Nephron (organoid): ENCODE results near the gene ECHDC1.

Experiments used
- H3K27ac Mint-ChIP-seq, 3 experiments: 2 replicates each; pipeline ENCODE4 v1.8.0; 2020; ENCODE audit warnings: mixed read lengths in 3 of 3, mild to moderate bottlenecking in 2 of 3, moderate library complexity in 1 of 3
- H3K27me3 Mint-ChIP-seq: 2 replicates; pipeline ENCODE4 v1.8.0; 2021; ENCODE audit warnings: low read depth, mild to moderate bottlenecking, moderate library complexity, mixed read lengths
- H3K36me3 Mint-ChIP-seq: 2 replicates; pipeline ENCODE4 v1.8.0; 2020; ENCODE audit warnings: low read depth, mixed read lengths
- H3K4me1 Mint-ChIP-seq: 2 replicates; pipeline ENCODE4 v1.8.0; 2020; ENCODE audit warnings: mixed read lengths
- H3K4me3 Mint-ChIP-seq, 3 experiments: 2 replicates each; pipeline ENCODE4 v1.8.0; 2020; ENCODE audit warnings: mild to moderate bottlenecking in 3 of 3, mixed read lengths in 3 of 3, moderate library complexity in 2 of 3
- H3K9me3 Mint-ChIP-seq: 2 replicates; pipeline ENCODE4 v1.8.0; 2020; ENCODE audit warnings: mixed read lengths
- CTCF ChIP-seq, 3 experiments: fragments of 200-600 bp; sonication (generic); IDR thresholded peaks; one replicate each; pipeline ENCODE4 v1.5.0; 2021; ENCODE audit warnings: antibody characterized with exemption in 3 of 3; ENCODE audit not compliant: unreplicated experiment in 3 of 3

Gene ECHDC1

GRCh38 chr6:127298475-127298874 lies 44.9 kb downstream of the ECHDC1 start:
- no peaks in the 10 kb centered on the region for H3K9me3 Mint-ChIP-seq
- H3K27ac Mint-ChIP-seq: no peak overlapping the region
- TF ChIP-seq CTCF (IDR thresholded peaks at IDR 0.05; ENCODE audit: unreplicated experiment in 3 of 3): no peak
- no peaks in the 10 kb centered on the region for H3K27me3 Mint-ChIP-seq
- no peak overlapping the region for H3K4me3 Mint-ChIP-seq
- peaks cover 12% of the 10 kb centered on the region for H3K4me1 Mint-ChIP-seq
- H3K36me3 Mint-ChIP-seq: peaks cover 25% of the 10 kb centered on the region

DNA sequence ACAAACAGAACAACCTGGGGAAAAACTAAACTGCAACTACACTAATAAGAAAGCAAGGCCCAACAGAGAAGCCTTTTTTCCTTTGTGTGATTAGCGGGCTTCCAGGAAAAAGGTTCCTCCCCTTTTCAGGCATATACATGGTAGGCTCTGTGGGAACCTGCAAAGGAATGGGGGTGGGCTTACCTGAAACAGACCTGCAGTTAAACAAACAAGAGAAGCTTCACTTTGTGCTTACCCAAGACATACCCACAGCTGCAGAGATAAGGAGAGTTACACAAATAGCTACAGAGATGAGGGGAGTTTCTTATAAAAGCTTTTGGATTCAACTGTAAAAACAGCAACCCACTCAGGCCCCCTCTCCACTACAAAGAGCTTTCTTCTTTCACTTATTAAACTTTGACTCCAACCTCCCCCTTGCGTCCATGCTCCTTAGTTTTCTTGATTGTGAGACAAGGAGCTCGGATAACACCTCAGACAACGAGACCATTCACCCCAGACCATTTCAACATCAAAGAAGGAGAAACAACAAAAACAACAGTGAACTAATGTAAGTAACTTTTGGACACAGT lies 45.8 kb downstream of the ECHDC1 start:
- no peak overlapping the region for H3K4me3 Mint-ChIP-seq
- no peak for TF ChIP-seq CTCF (IDR thresholded peaks at IDR 0.05; ENCODE audit: unreplicated experiment in 3 of 3)
- peaks cover 25% of the 10 kb centered on the region for H3K36me3 Mint-ChIP-seq
- no peaks in the 10 kb centered on the region for H3K9me3 Mint-ChIP-seq
- H3K27ac Mint-ChIP-seq: peak overlapping the region; percentile 36 to 49 (median 49)
- no peaks in the 10 kb centered on the region for H3K27me3 Mint-ChIP-seq
- H3K4me1 Mint-ChIP-seq: peaks cover 12% of the 10 kb centered on the region

DNA sequence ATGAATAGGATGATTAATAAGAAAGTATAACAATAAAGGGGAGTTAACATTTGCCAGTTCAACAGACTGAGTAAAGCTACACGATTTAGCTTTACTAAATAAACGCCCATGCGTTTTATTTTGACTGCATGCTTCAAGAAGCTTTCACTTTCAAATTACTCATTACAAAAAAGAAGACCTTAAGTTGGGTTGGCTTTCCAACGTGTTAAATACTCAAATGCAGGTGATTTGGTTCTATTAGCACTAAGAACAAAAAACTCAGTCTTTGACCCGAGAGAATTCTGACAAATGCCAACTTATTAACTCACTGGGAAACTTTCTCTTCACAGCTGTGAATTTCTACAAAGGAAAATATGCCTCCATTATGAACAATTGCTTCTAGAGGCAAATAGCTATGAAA lies 51.9 kb downstream of the ECHDC1 start:
- Mint-ChIP-seq H3K27me3 (no peaks in the 10 kb centered on the region), H3K27ac (peak overlapping the region in 2 of 3 experiments; percentile 39 to 44), H3K9me3 (no peaks in the 10 kb centered on the region), H3K4me3 (no peak overlapping the region), H3K36me3 (peaks cover 43% of the 10 kb centered on the region), H3K4me1 (peaks cover 15% of the 10 kb centered on the region)
- no peak for TF ChIP-seq CTCF (IDR thresholded peaks at IDR 0.05; ENCODE audit: unreplicated experiment in 3 of 3)

DNA sequence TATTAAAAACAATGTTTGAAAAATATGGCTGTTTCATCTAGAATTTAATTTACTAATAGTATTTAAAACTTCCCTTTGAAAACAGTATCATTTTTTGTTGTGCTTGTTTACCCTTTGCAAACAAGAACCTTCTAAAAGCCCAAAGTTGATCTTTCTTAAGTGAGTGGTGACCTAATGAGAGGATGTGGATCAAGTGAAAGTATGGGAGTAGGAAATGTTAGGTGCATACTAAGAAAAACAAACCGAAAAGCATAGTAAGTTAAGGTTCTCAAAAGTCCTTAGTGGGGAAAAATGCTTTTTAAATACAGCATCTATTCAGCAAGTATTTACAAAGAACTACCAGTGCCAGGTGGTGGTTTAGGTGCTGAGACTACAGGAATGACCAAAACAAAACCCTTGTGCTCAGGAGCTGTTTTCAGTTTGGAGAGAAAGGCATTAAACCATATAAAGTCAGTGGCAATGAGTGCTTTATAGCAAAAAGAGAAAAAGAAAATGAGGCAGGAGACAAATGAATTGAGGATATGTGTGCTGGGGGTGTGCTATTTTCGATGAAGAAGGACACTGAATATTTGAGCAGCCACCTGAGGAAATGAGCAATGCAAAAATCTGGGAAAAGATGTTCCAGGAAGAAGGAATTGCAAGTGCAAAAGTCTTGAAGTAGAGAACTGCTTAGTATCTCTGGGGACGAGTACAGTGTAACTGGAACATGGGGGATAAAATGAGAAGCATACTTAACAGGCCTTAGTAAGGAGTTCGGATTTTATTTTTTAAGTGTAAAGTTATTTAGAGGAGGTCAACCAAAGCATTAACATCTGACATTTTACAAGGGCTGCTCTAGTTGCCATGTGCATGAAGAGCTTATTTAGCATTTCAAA lies 52.8 kb downstream of the ECHDC1 start:
- TF ChIP-seq CTCF (IDR thresholded peaks at IDR 0.05; ENCODE audit: unreplicated experiment in 3 of 3): no peak
- Mint-ChIP-seq H3K36me3 (peaks cover 51% of the 10 kb centered on the region), H3K4me1 (peaks cover 15% of the 10 kb centered on the region), H3K27ac (peak overlapping the region; percentile 30 to 44 (median 39)), H3K4me3 (no peak overlapping the region), H3K27me3 (no peaks in the 10 kb centered on the region), H3K9me3 (no peaks in the 10 kb centered on the region)

- Mint-ChIP-seq H3K36me3 (peaks cover 54% of the 10 kb centered on the region), H3K27me3 (no peaks in the 10 kb centered on the region), H3K4me3 (no peak overlapping the region), H3K9me3 (no peaks in the 10 kb centered on the region), H3K4me1 (peaks cover 15% of the 10 kb centered on the region), H3K27ac (peak overlapping the region in 1 of 3 experiments; percentile 39)
- no peak for TF ChIP-seq CTCF (IDR thresholded peaks at IDR 0.05; ENCODE audit: unreplicated experiment in 3 of 3)
These were observed 53.5 kb downstream of the ECHDC1 start for GRCh38 chr6:127289934-127290333.
